Measurements from ENCODE around the gene STRIP1.

GRCh38 chr1:110064576-110065337, 30.3 kb downstream of the STRIP1 start:
- no peak for TF ChIP-seq ARNTL (CRISPR knock-in tag; IDR thresholded peaks at IDR 0.05; ENCODE audit: borderline replicate concordance, low read depth)
- TF ChIP-seq GLIS3 (CRISPR knock-in tag; IDR thresholded peaks at IDR 0.05), result no peak
- TF ChIP-seq PATZ1 (CRISPR knock-in tag; IDR thresholded peaks at IDR 0.05; ENCODE audit: borderline replicate concordance), result no peak
